Inferior parietal cortex (tissue), 1 donor: ENCODE data around the gene WDR64.
A peak's percentile ranks its signal among the peaks of the same experiment; 100 is the strongest.

Experiments
- DNase-seq: peaks from one replicate; pipeline ENCODE4 v3.0.0-alpha.2; 2016; ENCODE audit errors: extremely low spot score

Gene WDR64

DNA sequence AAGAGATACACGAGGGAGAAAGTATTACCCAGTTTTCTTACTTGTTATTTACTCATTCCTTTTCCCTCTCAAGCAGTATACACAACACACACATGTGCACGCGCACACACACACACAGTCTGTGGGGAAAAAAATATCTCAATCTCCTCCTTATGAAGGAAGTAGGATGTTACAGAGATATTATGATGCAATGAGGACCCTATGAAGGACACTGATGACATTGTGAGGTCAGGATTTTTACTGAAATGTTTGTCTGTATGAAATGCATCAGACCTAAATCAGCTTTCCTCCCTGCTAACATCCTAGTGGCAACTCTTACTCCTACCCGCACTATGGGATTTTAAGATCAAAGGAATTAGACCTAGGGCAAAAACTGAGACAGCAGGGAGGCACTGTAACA is at the start of gene WDR64:
WDR64 (plus strand) TSS at position 270 of the 400 bp plus-strand sequence. CDS start 204 bp downstream, outside the sequence.
- no peak for DNase-seq

- no peak for DNase-seq
Observed at GRCh38 chr1:241603731-241604245, 48.3 kb upstream of the WDR64 start.

DNA sequence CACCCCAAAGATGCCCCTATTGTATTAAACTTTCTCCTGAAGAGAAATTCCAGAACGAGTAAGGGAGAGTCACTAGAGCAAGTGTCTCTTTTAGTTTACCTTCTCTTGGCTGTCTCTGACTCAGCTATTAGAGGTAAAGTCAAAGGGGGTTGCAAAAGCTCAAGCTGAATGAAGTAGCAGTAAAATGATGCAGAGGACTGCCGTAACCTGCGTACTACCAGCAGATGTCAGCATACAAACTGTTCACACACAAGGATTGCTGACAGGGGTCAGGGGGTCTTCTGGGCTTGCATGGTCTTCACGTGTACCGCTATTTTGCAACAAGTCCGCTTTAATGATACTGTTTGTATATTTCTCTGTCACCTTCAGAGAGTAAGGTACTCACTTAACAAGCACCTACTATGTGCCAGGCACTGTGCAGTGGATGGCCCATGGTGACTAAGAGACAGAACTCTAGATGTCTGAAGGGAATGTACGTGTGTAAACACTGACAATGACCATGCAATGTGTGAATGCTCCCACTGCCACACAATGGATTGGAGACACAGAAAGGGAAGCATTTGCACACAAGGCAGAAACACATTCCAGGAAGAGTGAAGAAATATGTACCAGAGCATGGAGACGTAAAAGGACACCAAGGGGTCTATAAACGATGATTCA is 46.8 kb upstream of the WDR64 start:
- no peak for DNase-seq

- no peak for DNase-seq
Observed at GRCh38 chr1:241606544-241606943, 45.5 kb upstream of the WDR64 start.

DNA sequence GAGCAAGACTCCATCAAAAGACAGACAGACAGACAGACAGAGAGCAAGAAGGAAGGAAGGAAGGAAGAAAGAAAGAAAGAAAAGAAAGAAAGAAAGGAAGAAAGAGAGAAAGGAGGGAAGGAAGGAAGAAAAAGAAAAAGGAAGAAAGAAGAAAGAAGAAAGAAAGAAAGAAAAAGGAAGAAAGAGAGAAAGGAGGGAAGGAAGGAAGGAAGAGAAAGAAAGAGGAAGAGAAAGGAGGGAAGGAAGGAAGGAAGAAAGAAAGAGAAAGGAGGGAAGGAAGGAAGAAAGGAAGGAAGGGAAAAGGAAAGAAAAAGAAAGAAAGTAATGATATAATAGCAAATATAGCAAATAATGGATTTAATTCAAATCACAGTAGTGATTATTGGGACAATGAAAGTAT is 44.6 kb upstream of the WDR64 start:
- DNase-seq: no peak

GRCh38 chr1:241608379-241609033 is 43.6 kb upstream of the WDR64 start:
- DNase-seq: no peak

DNA sequence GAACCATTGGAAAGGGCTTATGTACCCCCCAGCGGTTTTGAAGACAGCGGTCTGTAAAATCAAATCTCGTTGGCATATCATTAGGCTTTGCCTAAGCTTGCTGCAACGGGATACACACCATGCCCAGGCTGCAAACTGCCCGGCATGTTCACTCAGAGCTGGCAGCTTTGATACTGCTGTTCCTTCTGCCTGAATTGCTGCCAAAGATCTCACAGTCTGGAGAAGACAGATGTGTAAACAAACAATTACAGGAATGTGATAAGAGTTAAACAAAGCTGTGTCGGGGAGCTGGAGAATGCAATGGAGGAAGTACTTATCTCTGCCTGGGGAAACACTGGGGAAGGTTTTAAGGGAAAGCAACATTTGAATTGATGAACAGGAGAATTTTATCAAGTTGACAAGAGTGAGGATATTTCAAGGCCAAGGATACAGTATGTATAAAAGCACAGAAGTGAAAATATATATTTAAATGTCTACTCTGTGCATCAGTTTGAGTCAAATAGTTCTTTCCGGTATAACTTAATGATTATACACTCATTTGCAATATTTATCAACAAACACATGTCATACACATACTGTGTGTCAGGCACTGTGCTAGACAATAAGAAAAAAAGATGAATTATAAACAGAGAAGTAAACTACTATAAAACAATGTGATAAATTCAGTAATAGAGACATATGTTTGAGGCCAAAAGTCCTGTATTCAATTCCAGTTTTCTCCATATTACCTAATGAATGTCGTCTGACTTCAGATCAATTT is 41.8 kb upstream of the WDR64 start:
- no peak for DNase-seq

DNA sequence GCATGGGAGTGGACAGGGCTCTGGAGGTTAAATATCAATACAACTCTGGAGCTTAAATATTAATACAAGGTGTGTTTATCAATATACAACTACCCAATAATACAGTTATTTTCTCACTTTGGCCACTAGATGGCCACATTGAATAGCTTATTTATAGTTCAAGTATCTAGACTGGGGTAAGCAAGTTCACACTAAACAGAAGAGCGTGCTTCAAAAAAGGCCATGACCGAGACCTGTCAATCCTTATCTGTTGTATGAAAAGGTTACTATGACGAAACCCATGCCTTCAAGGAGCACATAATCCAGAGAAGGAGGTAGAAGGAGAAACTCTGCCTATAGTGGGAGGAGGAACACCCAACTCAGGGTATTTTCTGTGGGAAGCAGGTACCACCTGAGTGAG is 41.0 kb upstream of the WDR64 start:
- peak; percentile 94 for DNase-seq

GRCh38 chr1:241611736-241612135 is 40.3 kb upstream of the WDR64 start:
- no peak for DNase-seq

DNA sequence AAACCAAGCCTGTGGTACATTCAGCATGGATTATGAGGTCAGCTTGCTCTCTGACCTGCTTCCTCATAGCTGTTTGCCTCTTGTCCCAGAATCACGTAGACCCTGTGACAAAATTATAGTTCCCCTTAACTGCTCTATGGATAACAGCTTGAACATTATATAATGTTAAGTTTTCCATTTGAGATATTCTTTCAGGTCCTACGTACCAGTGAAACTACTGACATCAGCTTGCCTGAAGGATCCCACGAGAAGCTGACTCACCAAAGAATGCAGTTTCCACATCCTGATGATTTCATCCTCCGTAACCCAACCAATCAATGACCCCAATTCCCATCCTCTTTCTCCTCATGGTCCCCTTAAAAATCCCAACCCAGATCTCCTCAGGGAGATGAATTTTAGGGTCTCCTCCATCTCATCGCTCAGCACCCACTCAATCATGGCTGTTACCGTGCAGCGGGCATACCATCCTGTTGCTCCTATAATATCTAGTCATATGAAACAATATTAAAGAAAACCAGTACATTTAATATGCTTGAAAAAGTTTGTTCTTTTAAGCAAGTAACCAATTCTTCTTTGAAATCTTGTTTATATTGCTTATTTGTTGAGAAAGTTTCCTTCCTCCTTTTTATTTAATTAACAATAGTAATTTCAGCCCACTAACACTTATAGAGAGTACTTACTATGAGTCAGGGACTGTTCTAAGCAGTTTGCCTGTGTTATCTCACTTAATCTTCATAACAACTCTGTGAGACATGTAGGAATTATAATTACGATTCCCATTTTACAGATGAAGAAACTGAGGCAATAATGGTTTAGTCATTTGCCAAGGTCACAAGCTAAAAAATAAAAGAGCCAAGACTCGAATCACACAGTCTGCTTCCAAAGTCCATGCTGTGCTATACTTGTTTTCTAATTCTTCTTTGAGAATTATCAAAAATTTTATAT is 39.3 kb upstream of the WDR64 start:
- DNase-seq: no peak

GRCh38 chr1:241614144-241614543 is 37.9 kb upstream of the WDR64 start:
- no peak for DNase-seq

DNA sequence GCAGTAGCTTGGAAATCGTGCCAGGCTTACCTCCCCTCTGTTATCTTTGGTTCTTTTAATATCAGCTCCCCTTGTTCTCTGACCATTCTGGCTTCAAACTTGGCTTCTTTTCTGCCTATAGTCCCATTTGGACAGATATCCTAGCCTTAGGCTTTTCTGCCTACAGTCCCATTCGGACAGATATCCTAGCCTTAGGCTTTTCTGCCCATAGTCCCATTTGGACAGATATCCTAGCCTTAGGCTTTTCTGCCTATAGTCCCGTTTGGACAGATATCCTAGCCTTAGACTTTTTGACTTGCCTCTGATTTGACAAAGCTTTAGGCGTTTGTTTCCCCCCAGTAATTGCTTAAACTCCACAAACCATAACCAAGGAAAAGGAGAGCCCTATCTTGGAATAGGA is 37.5 kb upstream of the WDR64 start:
- no peak for DNase-seq

DNA sequence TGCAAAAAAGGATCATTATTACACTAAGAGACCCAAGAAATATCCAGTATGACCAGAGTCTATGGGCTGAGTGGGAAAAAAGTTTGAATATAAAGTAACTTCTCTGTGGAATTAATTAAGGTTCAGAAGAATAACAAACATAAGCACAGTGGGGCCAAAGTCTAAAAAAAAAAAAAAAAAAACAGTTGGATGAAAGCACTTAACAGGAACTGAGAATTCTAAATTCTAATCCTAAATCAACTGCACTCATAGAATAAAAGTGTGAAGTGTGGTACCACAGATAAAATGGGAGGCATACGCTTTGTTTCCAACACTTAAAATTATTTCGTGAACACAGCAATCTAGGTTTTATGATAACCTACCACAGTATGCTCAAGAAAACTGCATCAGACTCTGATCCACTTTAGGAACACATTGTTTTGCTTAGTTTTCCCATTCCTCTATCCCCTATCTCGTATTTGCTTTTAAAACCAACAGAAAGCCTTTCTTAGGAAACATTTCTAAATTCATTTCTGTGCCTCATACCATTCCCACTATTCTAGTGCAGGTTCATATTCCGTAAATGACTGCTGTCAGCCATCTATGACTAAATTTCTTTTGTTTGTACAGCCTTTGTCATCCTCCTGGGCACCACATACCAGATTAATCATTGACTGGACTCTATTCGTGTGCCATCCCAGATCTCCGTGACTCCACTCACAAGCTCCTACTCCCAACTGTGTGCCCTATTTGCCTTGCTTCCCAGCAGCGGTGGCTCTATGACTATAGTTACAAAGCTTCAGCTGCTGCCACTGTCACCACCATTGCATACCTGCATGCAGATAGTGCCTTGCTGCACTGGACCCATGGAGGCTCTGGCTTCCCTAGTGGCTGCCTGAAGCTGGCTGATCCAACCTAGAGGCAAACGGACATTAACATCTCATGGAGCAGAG is 36.8 kb upstream of the WDR64 start:
- no peak for DNase-seq

GRCh38 chr1:241617426-241617825 is 34.7 kb upstream of the WDR64 start:
- no peak for DNase-seq

- no peak for DNase-seq
Observed at GRCh38 chr1:241622669-241623068, 29.4 kb upstream of the WDR64 start.

DNA sequence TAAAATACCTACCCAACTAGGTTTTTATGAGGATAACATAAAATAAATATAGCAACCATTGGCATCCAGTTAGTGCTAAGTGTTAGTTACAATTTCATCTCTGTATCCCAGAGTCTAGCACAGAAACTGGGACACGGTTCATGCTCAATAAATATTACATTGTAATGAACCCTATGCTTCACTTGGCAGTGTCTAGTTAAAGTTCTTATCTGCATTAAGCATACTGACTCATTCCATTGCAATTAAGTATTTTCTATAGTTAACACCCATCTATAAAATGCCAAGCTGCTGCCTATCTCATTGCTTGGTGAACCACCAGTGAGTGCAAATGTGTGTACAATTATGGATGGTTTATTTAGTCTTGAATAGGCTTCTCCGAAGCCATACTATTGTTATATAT is 27.1 kb upstream of the WDR64 start:
- DNase-seq: no peak

GRCh38 chr1:241627453-241628259 is 24.4 kb upstream of the WDR64 start:
- peak; percentile 63 for DNase-seq

- DNase-seq: no peak
Observed at GRCh38 chr1:241630005-241630404, 22.1 kb upstream of the WDR64 start.

DNA sequence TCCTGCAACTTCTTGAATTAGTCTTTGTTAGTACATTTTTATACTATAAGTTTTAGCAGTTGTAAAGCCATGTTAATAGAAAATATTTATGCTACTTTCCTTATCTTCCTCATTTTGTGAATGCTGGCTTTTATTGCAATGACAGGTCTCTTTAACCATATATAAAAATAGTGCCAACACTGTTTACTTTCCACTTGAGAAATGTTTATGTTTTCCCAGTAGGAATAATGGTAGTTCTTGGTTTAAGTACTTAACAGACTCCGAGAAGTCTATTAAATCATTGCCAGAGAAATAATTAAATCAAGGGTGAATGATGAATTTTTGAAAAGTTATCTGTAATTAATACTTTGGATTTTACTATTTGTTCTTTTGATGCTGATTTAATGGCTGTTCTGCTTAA is 21.6 kb upstream of the WDR64 start:
- DNase-seq: no peak

DNA sequence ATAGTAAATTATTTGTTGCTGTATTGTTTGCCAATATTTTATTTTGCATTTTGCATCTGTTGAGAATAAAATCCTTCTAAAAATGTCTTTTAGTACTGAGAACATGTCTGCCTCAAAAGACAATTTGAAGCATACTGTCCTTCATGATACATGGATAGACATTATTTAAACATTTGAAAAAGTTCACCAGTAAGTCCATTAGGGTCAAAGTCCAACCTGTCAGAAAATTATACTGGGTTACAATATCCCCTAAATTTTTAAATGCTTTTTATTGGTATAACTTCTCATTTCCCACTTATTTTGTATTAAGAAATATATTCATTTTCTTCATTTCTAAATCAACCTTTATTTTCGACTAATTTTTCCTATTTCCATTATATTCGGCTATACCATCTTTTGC is 21.2 kb upstream of the WDR64 start:
- DNase-seq: no peak
